Measurements from ENCODE around the gene TGFA.

- TF ChIP-seq POLR2A (IDR thresholded peaks at IDR 0.05): no peak
- no peak for TF ChIP-seq CTCF (IDR thresholded peaks at IDR 0.05)
These were observed 98.6 kb downstream of the TGFA start for GRCh38 chr2:70454936-70455544.

Measured in body of pancreas (tissue), 4 donors.